PC-3 (cell line): ENCODE results near the gene NEU3.

Source experiments
- EZH2 ChIP-seq: fragments of 300-600 bp; sonication (generic); IDR thresholded peaks from one replicate; pipeline ENCODE4 v1.6.1; 2017; ENCODE audit warnings: antibody characterized with exemption, mild to moderate bottlenecking, low read length; ENCODE audit not compliant: unreplicated experiment
- EZH2phosphoT487 ChIP-seq: fragments of 300-600 bp; sonication (generic); IDR thresholded peaks from 2 replicates; pipeline ENCODE4 v1.6.1; 2018; ENCODE audit warnings: mild to moderate bottlenecking, antibody characterized with exemption, low read length, borderline replicate concordance
- TF ChIP-seq, protein P1 (sequence below): fragments of 300-600 bp; sonication (generic); conservative IDR thresholded peaks from 2 replicates; pipeline ENCODE4 v1.5.1; 2017; ENCODE audit warnings: antibody characterized with exemption, low read depth, mild to moderate bottlenecking, low read length

DNA sequence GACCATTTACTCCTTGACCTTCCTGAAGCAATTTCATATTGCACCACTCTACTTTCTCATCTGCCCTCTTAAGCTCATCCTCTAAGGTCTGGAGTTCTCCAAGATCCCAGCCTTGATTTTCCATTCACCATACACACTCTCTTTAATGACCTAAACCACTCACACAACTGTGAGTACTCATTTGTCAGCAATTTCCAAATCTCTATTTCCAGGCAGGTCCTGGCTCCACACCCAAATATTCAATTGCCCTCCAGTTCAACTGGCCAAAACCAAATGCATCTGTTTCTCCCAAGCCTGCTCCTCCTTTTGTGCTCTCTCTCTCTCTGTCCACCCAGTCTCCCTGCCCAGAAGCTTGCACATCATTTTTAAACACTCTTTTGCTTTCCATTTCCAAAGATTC lies 39.6 kb downstream of the NEU3 start:
- TF ChIP-seq, protein P1, sequence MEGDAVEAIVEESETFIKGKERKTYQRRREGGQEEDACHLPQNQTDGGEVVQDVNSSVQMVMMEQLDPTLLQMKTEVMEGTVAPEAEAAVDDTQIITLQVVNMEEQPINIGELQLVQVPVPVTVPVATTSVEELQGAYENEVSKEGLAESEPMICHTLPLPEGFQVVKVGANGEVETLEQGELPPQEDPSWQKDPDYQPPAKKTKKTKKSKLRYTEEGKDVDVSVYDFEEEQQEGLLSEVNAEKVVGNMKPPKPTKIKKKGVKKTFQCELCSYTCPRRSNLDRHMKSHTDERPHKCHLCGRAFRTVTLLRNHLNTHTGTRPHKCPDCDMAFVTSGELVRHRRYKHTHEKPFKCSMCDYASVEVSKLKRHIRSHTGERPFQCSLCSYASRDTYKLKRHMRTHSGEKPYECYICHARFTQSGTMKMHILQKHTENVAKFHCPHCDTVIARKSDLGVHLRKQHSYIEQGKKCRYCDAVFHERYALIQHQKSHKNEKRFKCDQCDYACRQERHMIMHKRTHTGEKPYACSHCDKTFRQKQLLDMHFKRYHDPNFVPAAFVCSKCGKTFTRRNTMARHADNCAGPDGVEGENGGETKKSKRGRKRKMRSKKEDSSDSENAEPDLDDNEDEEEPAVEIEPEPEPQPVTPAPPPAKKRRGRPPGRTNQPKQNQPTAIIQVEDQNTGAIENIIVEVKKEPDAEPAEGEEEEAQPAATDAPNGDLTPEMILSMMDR: no peak
- no peak for TF ChIP-seq EZH2phosphoT487
- TF ChIP-seq EZH2: no peak
